ENCODE measurements around the gene ADAM12. TPM values are rescaled to one million over a fixed set of nuclear protein-coding genes. Genes with fewer than 3 reads are reported as not detected.

Gene ADAM12
- total RNA-seq, 2 donors from 2014 or later = 0.14 to 1.9 TPM

DNA sequence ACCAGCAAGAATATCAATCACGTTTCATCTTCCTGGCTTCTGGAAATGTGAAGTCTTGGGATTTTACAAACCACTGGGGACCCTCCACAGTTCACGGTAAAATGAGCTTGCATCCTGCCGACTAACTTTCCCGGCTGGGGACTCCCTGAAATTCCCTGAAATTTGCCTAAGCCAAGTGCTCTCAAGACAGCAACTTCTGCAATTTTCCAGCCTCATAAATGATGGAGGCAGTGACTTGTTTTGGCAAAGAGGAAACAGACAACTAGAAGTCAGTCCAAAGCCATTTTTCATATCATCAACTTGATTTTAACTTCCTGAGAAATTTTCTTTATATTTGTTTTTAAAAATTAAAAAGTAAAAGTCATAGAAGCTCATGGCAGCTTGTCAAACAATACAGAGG is 279.6 kb downstream of the ADAM12 start:
- H3K36me3 ChIP-seq = no peaks in the 10 kb centered on the region
- no peaks in the 10 kb centered on the region for H3K27me3 ChIP-seq (replicated peaks; ENCODE audit: insufficient read depth)
- no peaks in the 10 kb centered on the region for H3K9me3 ChIP-seq
- WGBS = 72% methylated on average over 4 of the region's 4 CpGs
- no peak overlapping the region for H3K27ac ChIP-seq
- DNase-seq (ENCODE audit: low spot score) = no peak
- H3K4me1 ChIP-seq (replicated peaks) = no peaks in the 10 kb centered on the region
- no peak overlapping the region for H3K4me3 ChIP-seq
- intact Hi-C loops (cut with DNase I) = no loop called here
- TF ChIP-seq CTCF (IDR thresholded peaks at IDR 0.05) = no peak
- no peak for TF ChIP-seq POLR2AphosphoS5 (IDR thresholded peaks at IDR 0.05)
- TF ChIP-seq POLR2A (IDR thresholded peaks at IDR 0.05) = no peak

DNA sequence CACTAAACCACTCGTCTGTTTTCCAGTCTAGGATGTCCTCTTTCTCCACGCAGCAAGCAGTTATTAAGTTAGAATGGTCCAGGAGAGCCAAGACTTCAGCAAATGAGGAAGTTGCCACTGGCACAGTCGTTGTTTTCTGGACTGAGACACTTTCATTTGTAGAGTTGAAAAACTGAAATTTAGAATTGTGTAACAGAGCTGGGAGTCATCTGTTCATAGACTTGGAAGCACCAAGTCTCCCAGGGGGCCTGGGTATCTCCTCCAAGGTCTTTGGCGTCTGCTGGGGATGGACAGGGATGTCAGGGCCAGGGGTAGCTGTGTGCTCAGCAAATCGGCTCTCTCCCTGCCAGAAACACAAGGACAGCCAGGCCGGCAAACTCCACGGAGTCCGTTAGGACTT is 283.5 kb downstream of the ADAM12 start:
- no peak for DNase-seq (ENCODE audit: low spot score)
- Histone ChIP-seq H3K9me3 (no peaks in the 10 kb centered on the region), H3K36me3 (no peaks in the 10 kb centered on the region), H3K27me3 (replicated peaks; ENCODE audit: insufficient read depth) (no peaks in the 10 kb centered on the region), H3K4me3 (no peak overlapping the region), H3K4me1 (replicated peaks) (no peaks in the 10 kb centered on the region), H3K27ac (no peak overlapping the region)
- intact Hi-C loops (cut with DNase I) = no loop called here
- TF ChIP-seq POLR2AphosphoS5 (IDR thresholded peaks at IDR 0.05) = no peak
- no peak for TF ChIP-seq POLR2A (IDR thresholded peaks at IDR 0.05)
- TF ChIP-seq CTCF (IDR thresholded peaks at IDR 0.05) = no peak
- 84% methylated on average over 8 of the region's 8 CpGs for whole genome bisulfite sequencing

DNA sequence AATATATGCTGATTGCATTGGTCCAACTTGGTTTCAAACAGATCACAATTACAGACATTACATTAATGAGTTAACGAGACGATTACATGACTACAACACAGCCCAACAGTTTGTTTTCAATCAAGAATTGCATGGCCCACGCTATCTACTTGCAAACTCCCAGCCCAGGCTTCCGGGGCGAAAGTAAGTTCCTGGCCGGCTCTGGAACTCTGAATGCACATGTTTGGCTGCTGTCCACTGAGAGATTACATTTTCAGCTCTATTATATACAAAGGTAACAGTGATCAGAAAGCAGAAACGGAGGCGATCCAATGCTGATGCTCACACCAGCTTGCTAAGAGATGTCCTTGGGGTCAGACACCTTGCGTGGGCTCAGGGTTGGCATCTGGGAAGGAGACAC is 285.6 kb downstream of the ADAM12 start:
- Histone ChIP-seq H3K27me3 (replicated peaks; ENCODE audit: insufficient read depth) (no peaks in the 10 kb centered on the region), H3K4me1 (replicated peaks) (no peaks in the 10 kb centered on the region), H3K36me3 (no peaks in the 10 kb centered on the region), H3K27ac (no peak overlapping the region), H3K4me3 (no peak overlapping the region), H3K9me3 (no peaks in the 10 kb centered on the region)
- intact Hi-C loops (cut with DNase I) = no loop called here
- DNase-seq (ENCODE audit: low spot score) = no peak
- 93% methylated on average over 9 of the region's 9 CpGs for WGBS
- TF ChIP-seq POLR2AphosphoS5 (IDR thresholded peaks at IDR 0.05) (no peak), CTCF (IDR thresholded peaks at IDR 0.05) (no peak), POLR2A (IDR thresholded peaks at IDR 0.05) (no peak)

DNA sequence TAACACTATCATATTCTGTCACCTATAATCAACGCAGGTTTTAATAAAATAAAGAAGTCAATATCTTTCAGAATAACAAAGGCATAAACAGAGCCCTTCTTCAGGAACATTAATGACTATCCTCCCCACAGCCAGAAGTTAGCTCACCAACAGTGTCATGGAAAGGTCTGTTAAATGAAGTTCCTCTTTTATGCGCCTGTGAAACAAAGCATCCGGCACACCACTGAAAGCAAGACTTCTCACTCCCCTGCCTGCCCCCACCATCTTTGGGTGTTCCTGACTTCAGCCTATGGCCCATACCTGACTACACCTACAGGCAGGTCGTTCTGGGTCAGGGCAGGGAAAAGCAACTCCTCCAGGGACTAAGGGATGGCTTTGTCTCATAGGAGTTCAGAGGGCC is 286.5 kb downstream of the ADAM12 start:
- TF ChIP-seq CTCF (IDR thresholded peaks at IDR 0.05) (no peak), POLR2AphosphoS5 (IDR thresholded peaks at IDR 0.05) (no peak), POLR2A (IDR thresholded peaks at IDR 0.05) (no peak)
- 68% methylated on average over 4 of the region's 4 CpGs for WGBS

GRCh38 chr10:126101325-126101724 is 287.0 kb downstream of the ADAM12 start:
- WGBS = 93% methylated on average over 1 of the region's 1 CpG

More for the DNA sequence above, 286.5 kb downstream of the ADAM12 start:
- Histone ChIP-seq H3K9me3 (no peaks in the 10 kb centered on the region), H3K27ac (no peak overlapping the region), H3K4me1 (replicated peaks) (no peaks in the 10 kb centered on the region), H3K27me3 (replicated peaks; ENCODE audit: insufficient read depth) (no peaks in the 10 kb centered on the region), H3K36me3 (no peaks in the 10 kb centered on the region), H3K4me3 (no peak overlapping the region)
- intact Hi-C loops (cut with DNase I) = no loop called here
- no peak for DNase-seq (ENCODE audit: low spot score)

More at GRCh38 chr10:126101325-126101724, 287.0 kb downstream of the ADAM12 start:
- intact Hi-C loops (cut with DNase I) = no loop called here
- Histone ChIP-seq H3K4me3 (no peak overlapping the region), H3K27me3 (replicated peaks; ENCODE audit: insufficient read depth) (no peaks in the 10 kb centered on the region), H3K36me3 (no peaks in the 10 kb centered on the region), H3K4me1 (replicated peaks) (no peaks in the 10 kb centered on the region), H3K9me3 (no peaks in the 10 kb centered on the region), H3K27ac (no peak overlapping the region)
- no peak for DNase-seq (ENCODE audit: low spot score)
- TF ChIP-seq POLR2AphosphoS5 (IDR thresholded peaks at IDR 0.05) (no peak), POLR2A (IDR thresholded peaks at IDR 0.05) (no peak), CTCF (IDR thresholded peaks at IDR 0.05) (no peak)

All from prostate gland (tissue), 2 donors.